Esophagus squamous epithelium (tissue), 4 donors: Measurements from ENCODE around the gene CAMK2A.

Experiments used
- POLR2A ChIP-seq, 4 donors: fragments of 450-650 bp; IDR thresholded peaks; one replicate each; pipeline ENCODE4 v1.6.1; 2017; ENCODE audit warnings: antibody characterized with exemption in 4 of 4, mild to moderate bottlenecking in 4 of 4, moderate library complexity in 3 of 4
- TF ChIP-seq, protein P1 (sequence below), 6 experiments: fragments of 450-650 bp in 4 of 6; fragments of 200-600 bp in 2 of 6; sonication (generic) in 2 of 6; IDR thresholded peaks; one replicate each; pipeline ENCODE4 v1.5.1; 2016 to 2019; ENCODE audit warnings: antibody characterized with exemption in 6 of 6, mild to moderate bottlenecking in 4 of 6, moderate library complexity in 4 of 6

DNA sequence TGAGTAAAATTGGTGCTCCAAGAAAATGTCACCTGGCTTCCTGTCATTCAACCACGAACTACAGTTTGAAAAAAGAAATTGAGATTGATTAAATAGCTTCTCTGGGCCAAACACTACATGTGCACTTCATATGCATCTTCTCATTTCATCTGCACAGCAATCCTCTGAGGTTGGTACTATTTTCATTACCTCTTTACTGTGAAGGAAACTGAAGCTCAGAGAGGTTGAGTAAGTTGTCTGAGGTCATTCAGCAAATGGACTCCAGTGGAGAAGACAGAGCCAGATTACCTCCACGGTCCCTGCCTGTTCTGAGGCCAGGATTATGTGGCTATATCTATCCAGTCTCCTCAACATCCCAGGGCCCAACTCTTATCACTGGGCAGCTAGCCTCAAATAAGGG, 53.3 kb downstream of the CAMK2A start:
- TF ChIP-seq, protein P1, sequence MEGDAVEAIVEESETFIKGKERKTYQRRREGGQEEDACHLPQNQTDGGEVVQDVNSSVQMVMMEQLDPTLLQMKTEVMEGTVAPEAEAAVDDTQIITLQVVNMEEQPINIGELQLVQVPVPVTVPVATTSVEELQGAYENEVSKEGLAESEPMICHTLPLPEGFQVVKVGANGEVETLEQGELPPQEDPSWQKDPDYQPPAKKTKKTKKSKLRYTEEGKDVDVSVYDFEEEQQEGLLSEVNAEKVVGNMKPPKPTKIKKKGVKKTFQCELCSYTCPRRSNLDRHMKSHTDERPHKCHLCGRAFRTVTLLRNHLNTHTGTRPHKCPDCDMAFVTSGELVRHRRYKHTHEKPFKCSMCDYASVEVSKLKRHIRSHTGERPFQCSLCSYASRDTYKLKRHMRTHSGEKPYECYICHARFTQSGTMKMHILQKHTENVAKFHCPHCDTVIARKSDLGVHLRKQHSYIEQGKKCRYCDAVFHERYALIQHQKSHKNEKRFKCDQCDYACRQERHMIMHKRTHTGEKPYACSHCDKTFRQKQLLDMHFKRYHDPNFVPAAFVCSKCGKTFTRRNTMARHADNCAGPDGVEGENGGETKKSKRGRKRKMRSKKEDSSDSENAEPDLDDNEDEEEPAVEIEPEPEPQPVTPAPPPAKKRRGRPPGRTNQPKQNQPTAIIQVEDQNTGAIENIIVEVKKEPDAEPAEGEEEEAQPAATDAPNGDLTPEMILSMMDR (IDR thresholded peaks at IDR 0.05), result no peak
- no peak for TF ChIP-seq POLR2A (IDR thresholded peaks at IDR 0.05)
